Body of pancreas (tissue), 4 donors: ENCODE results near the gene PIP5KL1.
A peak's percentile ranks its signal among the peaks of the same experiment; 100 is the strongest.

ENCODE experiments used
- CTCF ChIP-seq, 7 experiments: fragments of 450-650 bp in 4 of 7; fragments of 200-600 bp in 3 of 7; sonication (generic) in 3 of 7; IDR thresholded peaks; one replicate each; pipeline ENCODE4 v1.5.1; 2016 to 2019; ENCODE audit warnings: antibody characterized with exemption in 7 of 7
- POLR2A ChIP-seq, 3 donors: fragments of 450-650 bp; IDR thresholded peaks; one replicate each; pipeline ENCODE4 v1.6.1; 2016; ENCODE audit warnings: antibody characterized with exemption in 3 of 3, mild to moderate bottlenecking in 2 of 3

- TF ChIP-seq CTCF (IDR thresholded peaks at IDR 0.05) (no peak), POLR2A (IDR thresholded peaks at IDR 0.05) (peak in 1 of 3 donors; percentile 18)
Observed at GRCh38 chr9:127977009-127977883, 46.7 kb upstream of the PIP5KL1 start.
